Astrocyte (in vitro differentiated cells and primary cell): ENCODE measurements around the gene PDZK1.
"Not testable (repeated sequence)": the region's sequence is repeated elsewhere in the genome, so short reads cannot be mapped to it uniquely, and the experiment has no call there.

Experiments
- CTCF ChIP-seq: IDR thresholded peaks from 2 replicates; pipeline ENCODE4 v1.5.1; 2011; ENCODE audit warnings: low read depth, mild to moderate bottlenecking, inconsistent platforms, low read length, moderate library complexity; ENCODE audit not compliant: insufficient read depth
- EZH2 ChIP-seq: IDR thresholded peaks from 2 replicates; pipeline ENCODE4 v1.6.1; 2012; ENCODE audit warnings: mild to moderate bottlenecking, low read length, inconsistent platforms; ENCODE audit not compliant: insufficient read depth

GRCh38 chr1:145643990-145644389 lies 63.2 kb downstream of the PDZK1 start:
- not testable (repeated sequence) for TF ChIP-seq CTCF, EZH2
